Psoas muscle (tissue), 8 donors: Measurements from ENCODE around the gene NKX6-1. TPM values are rescaled to one million over a fixed set of nuclear protein-coding genes. Genes with fewer than 3 reads are reported as not detected.

Source experiments
- ATAC-seq, 4 donors: fragments of 200-7000 bp; cut with Tn5 transposase; one replicate each; pipeline ENCODE4 v1.9.1; 2020; ENCODE audit warnings: moderate library complexity in 3 of 4, mild to moderate bottlenecking in 2 of 4
- DNase-seq, 2 donors: peaks; one replicate each; pipeline ENCODE4 v3.0.0-alpha.2; 2020
- H3K27ac ChIP-seq: fragments of 200-600 bp; one replicate; pipeline ENCODE4 v1.8.0; 2022
- H3K27me3 ChIP-seq, 3 donors: fragments of 200-600 bp in 1 of 3; one replicate each; pipeline versions ENCODE4 v1.6.1 to v1.8.0; 2013 to 2022; ENCODE audit warnings: low read length in 2 of 3, mild to moderate bottlenecking in 2 of 3, moderate library complexity in 1 of 3; ENCODE audit not compliant: insufficient read depth in 3 of 3
- H3K36me3 ChIP-seq, 2 donors: fragments of 200-600 bp in 1 of 2; one replicate each; pipeline versions ENCODE4 v1.6.1 to v1.8.0; 2013 to 2022; ENCODE audit warnings: low read depth in 1 of 2, mild to moderate bottlenecking in 1 of 2, moderate library complexity in 1 of 2; ENCODE audit not compliant: insufficient read depth in 1 of 2
- H3K4me1 ChIP-seq: fragments of 200-600 bp; one replicate; pipeline ENCODE4 v1.8.0; 2022
- H3K4me3 ChIP-seq: fragments of 200-600 bp; one replicate; pipeline ENCODE4 v1.8.0; 2022; ENCODE audit warnings: mild to moderate bottlenecking
- H3K9me3 ChIP-seq: fragments of 200-600 bp; one replicate; pipeline ENCODE4 v1.8.0; 2022
- WGBS, 3 donors: extraction: QIAGEN DNeasy Blood & Tissue Kit; methylation state at CpG; one replicate each; pipeline versions ENCODE4 v1.1.6 to v1.1.7; 2013; 5-methylcytosine and 5-hydroxymethylcytosine counted together
- intact Hi-C, 2 donors: fragments of 100-400 bp; cut with DNase I; formaldehyde crosslinking; loops; one replicate each; pipeline versions ENCODE4 v1.11.0 to v1.14.2; 2022
- polyA plus RNA-seq, 3 donors: library from polyadenylated mRNA; stranded (reverse); fragments of 200-250 nt; gene quantifications; one replicate each; pipeline ENCODE4 v1.2.3, GENCODE V29; 2013
- total RNA-seq, 4 donors: library from RNA; stranded (reverse); fragmentation: NEBNext Ultra II Directional in 2 of 4; extraction: Animal tissue kit (Norgen Biotek cat#: 25700) in 2 of 4; gene quantifications; one replicate each; pipeline versions ENCODE4 v1.2.1 to v1.2.4, GENCODE V29; 2021 to 2023
- TF ChIP-seq, protein P1 (sequence below): fragments of 200-600 bp; IDR thresholded peaks from one replicate; pipeline ENCODE4 v1.8.0; 2022; ENCODE audit warnings: antibody characterized with exemption
- donor health status: healthy with polysubstance abuse.
- donor health status: DM: no; HTN: no; CAD: no; lungs with moderate emphysema.
- donor health status: Bipolar disorder and iron deficiency.
- donor health status: healthy.
- donor health status: DM: yes; HTN: yes; CAD: no.
- donor health status: DM: no; HTN: no; CAD: no.
- donor health status: DM: no; HTN: no; CAD: no.
- donor health status: DM: yes; HTN: yes; CAD: no.

The NKX6-1 gene
- total and polyA plus RNA-seq, 7 donors, result 0.28 to 0.58 TPM; not detected in 5

DNA sequence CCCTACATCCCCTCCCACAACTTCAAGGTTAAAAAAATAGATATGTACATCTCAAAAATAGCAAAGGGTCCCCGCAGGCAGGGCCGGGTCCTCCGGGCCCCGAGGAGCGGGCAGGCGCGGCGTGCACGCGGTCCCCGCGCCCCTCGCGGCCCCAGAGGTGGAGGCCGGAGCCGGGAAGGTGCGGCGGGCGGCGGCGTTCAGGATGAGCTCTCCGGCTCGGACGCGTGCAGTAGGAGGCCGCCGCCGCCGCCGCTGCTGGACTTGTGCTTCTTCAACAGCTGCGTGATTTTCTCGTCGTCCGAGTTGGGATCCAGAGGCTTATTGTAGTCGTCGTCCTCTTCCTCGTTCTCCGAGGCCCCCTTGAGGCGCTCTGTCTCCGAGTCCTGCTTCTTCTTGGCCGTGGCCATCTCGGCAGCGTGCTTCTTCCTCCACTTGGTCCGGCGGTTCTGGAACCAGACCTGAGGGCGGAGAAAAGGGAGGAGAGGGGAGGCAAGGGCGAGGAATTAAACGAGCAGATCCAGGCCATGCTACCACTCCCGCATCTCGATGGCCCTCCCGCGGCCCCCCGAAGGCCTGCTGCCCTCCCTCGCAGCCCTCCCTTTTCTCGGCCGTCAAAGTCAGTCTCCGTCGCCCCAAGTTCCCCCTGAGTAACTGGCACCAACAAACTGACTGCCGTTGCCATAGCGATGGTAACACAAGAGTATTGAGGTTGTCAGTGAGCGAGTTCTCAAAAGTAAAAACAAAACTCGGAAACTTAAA lies 5.8 kb downstream of the NKX6-1 start:
- Histone ChIP-seq H3K4me1 (peaks cover 8% of the 10 kb centered on the region), H3K27ac (no peak overlapping the region), H3K4me3 (peak overlapping the region; percentile 37), H3K27me3 (peaks cover 0 to 95% (median 49%) of the 10 kb centered on the region in 3 donors), H3K36me3 (no peaks in the 10 kb centered on the region), H3K9me3 (no peaks in the 10 kb centered on the region)
- WGBS, 3 donors, result 3% methylated on average over 59 to 62 of the region's 62 CpGs
- intact Hi-C loops, result no loop called here
- ATAC-seq, result peak in 1 of 4 donors; percentile 33
- TF ChIP-seq, protein P1, sequence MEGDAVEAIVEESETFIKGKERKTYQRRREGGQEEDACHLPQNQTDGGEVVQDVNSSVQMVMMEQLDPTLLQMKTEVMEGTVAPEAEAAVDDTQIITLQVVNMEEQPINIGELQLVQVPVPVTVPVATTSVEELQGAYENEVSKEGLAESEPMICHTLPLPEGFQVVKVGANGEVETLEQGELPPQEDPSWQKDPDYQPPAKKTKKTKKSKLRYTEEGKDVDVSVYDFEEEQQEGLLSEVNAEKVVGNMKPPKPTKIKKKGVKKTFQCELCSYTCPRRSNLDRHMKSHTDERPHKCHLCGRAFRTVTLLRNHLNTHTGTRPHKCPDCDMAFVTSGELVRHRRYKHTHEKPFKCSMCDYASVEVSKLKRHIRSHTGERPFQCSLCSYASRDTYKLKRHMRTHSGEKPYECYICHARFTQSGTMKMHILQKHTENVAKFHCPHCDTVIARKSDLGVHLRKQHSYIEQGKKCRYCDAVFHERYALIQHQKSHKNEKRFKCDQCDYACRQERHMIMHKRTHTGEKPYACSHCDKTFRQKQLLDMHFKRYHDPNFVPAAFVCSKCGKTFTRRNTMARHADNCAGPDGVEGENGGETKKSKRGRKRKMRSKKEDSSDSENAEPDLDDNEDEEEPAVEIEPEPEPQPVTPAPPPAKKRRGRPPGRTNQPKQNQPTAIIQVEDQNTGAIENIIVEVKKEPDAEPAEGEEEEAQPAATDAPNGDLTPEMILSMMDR, result no peak
- DNase-seq, result peak in 1 of 2 donors; percentile 63

GRCh38 chr4:84492737-84493091 lies 6.4 kb downstream of the NKX6-1 start:
- H3K36me3 ChIP-seq, result no peaks in the 10 kb centered on the region
- no peaks in the 10 kb centered on the region for H3K9me3 ChIP-seq
- TF ChIP-seq, protein P1, result no peak
- no peak overlapping the region for H3K27ac ChIP-seq
- peaks cover 4% of the 10 kb centered on the region for H3K4me1 ChIP-seq
- DNase-seq (no peak), ATAC-seq (no peak)
- 6 to 9% (median 7%) methylated on average over 27 to 28 of the region's 28 CpGs for WGBS, 3 donors
- intact Hi-C loops, result no loop called here
- peak overlapping the region; percentile 37 for H3K4me3 ChIP-seq
- H3K27me3 ChIP-seq, result peaks cover 0 to 95% (median 44%) of the 10 kb centered on the region in 3 donors

- H3K27ac ChIP-seq, result no peak overlapping the region
- no peak for DNase-seq
- TF ChIP-seq, protein P1, result no peak
- no peak for ATAC-seq
- intact Hi-C loops, result no loop called here
- WGBS, 3 donors, result 11 to 16% (median 14%) methylated on average over 12 of the region's 12 CpGs
- H3K4me1 ChIP-seq, result peaks cover 4% of the 10 kb centered on the region
- no peaks in the 10 kb centered on the region for H3K9me3 ChIP-seq
- no peak overlapping the region for H3K4me3 ChIP-seq
- H3K27me3 ChIP-seq, result peaks cover 3 to 95% (median 40%) of the 10 kb centered on the region in 3 donors
- H3K36me3 ChIP-seq, result no peaks in the 10 kb centered on the region
These were observed 6.8 kb downstream of the NKX6-1 start for GRCh38 chr4:84492290-84492689.

DNA sequence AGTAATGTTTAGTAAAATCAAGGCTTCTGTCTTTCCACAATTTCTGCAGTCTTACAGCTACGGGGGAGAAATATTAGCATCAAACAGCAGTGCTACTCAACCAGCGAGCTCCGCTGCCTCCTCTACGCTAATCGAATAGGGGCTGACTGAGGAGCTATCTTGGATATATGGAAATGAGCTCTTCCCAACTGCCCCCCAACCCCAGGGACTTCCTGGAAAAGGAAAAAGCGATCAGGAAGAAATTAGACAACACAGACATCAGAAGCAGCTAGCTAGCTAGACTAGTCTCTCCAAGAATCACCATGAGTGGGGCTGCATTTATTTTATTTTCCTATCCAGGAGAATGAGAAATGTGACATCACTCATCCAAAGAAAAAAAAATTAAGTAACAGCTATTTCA lies 7.6 kb downstream of the NKX6-1 start:
- intact Hi-C loops, result no loop called here
- ATAC-seq (no peak), DNase-seq (no peak)
- peaks cover 3 to 94% (median 32%) of the 10 kb centered on the region in 3 donors for H3K27me3 ChIP-seq
- H3K27ac ChIP-seq, result no peak overlapping the region
- 22 to 30% (median 24%) methylated on average over 6 of the region's 6 CpGs for WGBS, 3 donors
- TF ChIP-seq, protein P1, result no peak
- H3K4me1 ChIP-seq, result peaks cover 4% of the 10 kb centered on the region
- H3K9me3 ChIP-seq, result no peaks in the 10 kb centered on the region
- H3K4me3 ChIP-seq, result no peak overlapping the region
- no peaks in the 10 kb centered on the region for H3K36me3 ChIP-seq
